HG03039 (cell line): ENCODE results near the gene ARHGDIG.
"Not testable (repeated sequence)": the region's sequence is repeated elsewhere in the genome, so short reads cannot be mapped to it uniquely, and the experiment has no call there.

Source experiments
- ATAC-seq: cut with Tn5 transposase; IDR thresholded peaks from one replicate; pipeline ENCODE4 v1.9.1; 2021; ENCODE audit warnings: mild to moderate bottlenecking, moderate library complexity; ENCODE audit not compliant: unreplicated experiment

ARHGDIG gene

GRCh38 chr16:263182-263774 is 17.1 kb upstream of the ARHGDIG start:
- no peak for ATAC-seq

GRCh38 chr16:263944-264343 is 16.4 kb upstream of the ARHGDIG start:
- ATAC-seq, result no peak

- ATAC-seq, result no peak
These were observed 15.9 kb upstream of the ARHGDIG start for GRCh38 chr16:264440-264951.

GRCh38 chr16:265002-265529 is 15.3 kb upstream of the ARHGDIG start:
- ATAC-seq, result no peak

GRCh38 chr16:265711-266110 is 14.7 kb upstream of the ARHGDIG start:
- ATAC-seq, result no peak

- ATAC-seq, result no peak
These were observed 13.9 kb upstream of the ARHGDIG start for GRCh38 chr16:266258-267164.

GRCh38 chr16:267562-267961 is 12.8 kb upstream of the ARHGDIG start:
- ATAC-seq, result not testable (repeated sequence)

GRCh38 chr16:268141-269053 is 12.0 kb upstream of the ARHGDIG start:
- no peak for ATAC-seq

GRCh38 chr16:269061-269796 is 11.2 kb upstream of the ARHGDIG start:
- ATAC-seq, result no peak

GRCh38 chr16:270381-271255 is 9.8 kb upstream of the ARHGDIG start:
- ATAC-seq, result no peak

GRCh38 chr16:272633-273546 is 7.5 kb upstream of the ARHGDIG start:
- no peak for ATAC-seq

GRCh38 chr16:273547-274421 is 6.6 kb upstream of the ARHGDIG start:
- no peak for ATAC-seq

- ATAC-seq, result no peak
These were observed 5.2 kb upstream of the ARHGDIG start for GRCh38 chr16:275041-275641.

GRCh38 chr16:275786-276232 is 4.6 kb upstream of the ARHGDIG start, which contains the start of gene RGS11:
Gene RGS11 (minus strand): TSS chr16:275944. CDS start chr16:275911, 33 bp downstream.
- no peak for ATAC-seq

GRCh38 chr16:276426-277077 is 3.8 kb upstream of the ARHGDIG start:
- ATAC-seq, result no peak

GRCh38 chr16:278863-279366 is 1.5 kb upstream of the ARHGDIG start:
- no peak for ATAC-seq
